HepG2 (cell line): Measurements from ENCODE around the gene NFKBIZ. TPM values are rescaled to one million over a fixed set of nuclear protein-coding genes. Genes with fewer than 3 reads are reported as not detected.

Experiments
- BRF2 ChIP-seq: sonication (generic); formaldehyde crosslinking; IDR thresholded peaks from 2 replicates; pipeline ENCODE4 v1.8.1; 2022; ENCODE audit warnings: mild to moderate bottlenecking, missing genetic modification reagents
- IKZF4 ChIP-seq: sonication (generic); formaldehyde crosslinking; IDR thresholded peaks from 2 replicates; pipeline ENCODE4 v1.5.1; 2020; ENCODE audit warnings: borderline replicate concordance, mild to moderate bottlenecking, low read depth, missing genetic modification reagents; ENCODE audit errors: not compliant biosample characterization
- PATZ1 ChIP-seq: sonication (generic); formaldehyde crosslinking; IDR thresholded peaks from 2 replicates; pipeline ENCODE4 v1.4.0; 2020; ENCODE audit warnings: missing genetic modification reagents
- PBX3 ChIP-seq: sonication (generic); formaldehyde crosslinking; IDR thresholded peaks from 2 replicates; pipeline ENCODE4 v1.8.1; 2023; ENCODE audit warnings: missing genetic modification reagents, inconsistent platforms, borderline replicate concordance
- ZHX2 ChIP-seq, 2 experiments: sonication (generic) in 1 of 2; formaldehyde crosslinking in 1 of 2; IDR thresholded peaks; 2 replicates each; pipeline versions ENCODE4 v1.6.1 to v1.9.0; 2014 to 2022; ENCODE audit warnings: antibody characterized with exemption in 1 of 2, borderline replicate concordance in 1 of 2, inconsistent platforms in 1 of 2, low read depth in 1 of 2, missing genetic modification reagents in 1 of 2
- ZNF790 ChIP-seq: sonication (generic); formaldehyde crosslinking; IDR thresholded peaks from 2 replicates; pipeline ENCODE4 v1.8.0; 2022; ENCODE audit warnings: missing genetic modification reagents, mild to moderate bottlenecking, borderline replicate concordance
- polyA plus RNA-seq, 8 experiments: library from polyadenylated mRNA; depleted of rRNA in 3 of 8; stranded (reverse) in 7 of 8; unstranded in 1 of 8; fragments of >200 nt; fragmentation: Illumina TruSeq in 4 of 8; extraction: Trizol in 4 of 8; gene quantifications; 2 replicates each; pipeline versions ENCODE4 v1.2.1 to v1.2.3, GENCODE V29; 2011 to 2016; ENCODE audit warnings: low read depth in 4 of 8, missing spikeins in 1 of 8, mixed read lengths in 1 of 8; ENCODE audit not compliant: insufficient read depth in 1 of 8
- total RNA-seq, 5 experiments: library from RNA; depleted of rRNA; stranded (reverse); fragments of >200 nt; fragmentation: Illumina TruSeq; extraction: Trizol; gene quantifications; 2 replicates each; pipeline ENCODE4 v1.2.3, GENCODE V29; 2016; ENCODE audit warnings: low read depth in 1 of 5
- TF ChIP-seq, protein P1 (sequence below): sonication (generic); formaldehyde crosslinking; IDR thresholded peaks from 2 replicates; pipeline ENCODE4 v1.5.0; 2020; ENCODE audit warnings: mild to moderate bottlenecking, missing genetic modification reagents

NFKBIZ gene
- total and polyA plus RNA-seq, 2 of the 13 experiments (the other 11 are each of a cell fraction or from before 2014, with no cell fraction given): 25.9 to 60.6 TPM

- TF ChIP-seq ZHX2 (IDR thresholded peaks at IDR 0.05; ENCODE audit: low read depth): no peak
- TF ChIP-seq ZHX2 (CRISPR knock-in tag; IDR thresholded peaks at IDR 0.05; ENCODE audit: borderline replicate concordance): 0 out of 2 replicates have a peak, but pooled peaks have one; percentile 14
- TF ChIP-seq PBX3 (CRISPR knock-in tag): 0 out of 2 replicates have a peak, but pooled peaks have one; percentile 4
- TF ChIP-seq, protein P1, sequence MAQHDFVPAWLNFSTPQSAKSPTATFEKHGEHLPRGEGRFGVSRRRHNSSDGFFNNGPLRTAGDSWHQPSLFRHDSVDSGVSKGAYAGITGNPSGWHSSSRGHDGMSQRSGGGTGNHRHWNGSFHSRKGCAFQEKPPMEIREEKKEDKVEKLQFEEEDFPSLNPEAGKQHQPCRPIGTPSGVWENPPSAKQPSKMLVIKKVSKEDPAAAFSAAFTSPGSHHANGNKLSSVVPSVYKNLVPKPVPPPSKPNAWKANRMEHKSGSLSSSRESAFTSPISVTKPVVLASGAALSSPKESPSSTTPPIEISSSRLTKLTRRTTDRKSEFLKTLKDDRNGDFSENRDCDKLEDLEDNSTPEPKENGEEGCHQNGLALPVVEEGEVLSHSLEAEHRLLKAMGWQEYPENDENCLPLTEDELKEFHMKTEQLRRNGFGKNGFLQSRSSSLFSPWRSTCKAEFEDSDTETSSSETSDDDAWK (CRISPR knock-in tag): no peak
- peak; percentile 38; the same call in 1 of the 2 replicates for TF ChIP-seq PATZ1 (CRISPR knock-in tag)
- peak; percentile 26 for TF ChIP-seq IKZF4
- peak; percentile 21; the same call in 1 of the 2 replicates for TF ChIP-seq BRF2
- peak; percentile 90; the same call in 1 of the 2 replicates for TF ChIP-seq ZNF790 (CRISPR knock-in tag)
Observed at GRCh38 chr3:101849714-101850245, 466 bp downstream of the NFKBIZ start (continued).
